ENCODE measurements around the gene TRIM75. TPM values are rescaled to one million over a fixed set of nuclear protein-coding genes. Genes with fewer than 3 reads are reported as not detected.
A peak's percentile ranks its signal among the peaks of the same experiment; 100 is the strongest.

Gene TRIM75
- total and polyA plus RNA-seq, 8 donors: not detected

- DNase-seq (no peak), ATAC-seq (no peak)
- H3K27ac ChIP-seq: no peak overlapping the region
- H3K27me3 ChIP-seq: no peaks in the 10 kb centered on the region
- TF ChIP-seq CTCF (IDR thresholded peaks at IDR 0.05): no peak
- intact Hi-C loops (cut with DNase I): no loop called here
- no peaks in the 10 kb centered on the region for H3K4me1 ChIP-seq
- no peaks in the 10 kb centered on the region for H3K9me3 ChIP-seq
- peaks cover 0 to 65% of the 10 kb centered on the region in 2 donors for H3K36me3 ChIP-seq
- no peak overlapping the region for H3K4me3 ChIP-seq
These were observed 41.6 kb downstream of the TRIM75 start for GRCh38 chr4:165095291-165095690.

- H3K4me3 ChIP-seq: no peak overlapping the region
- TF ChIP-seq CTCF (IDR thresholded peaks at IDR 0.05): peak in 1 of 2 donors; percentile 34
- H3K4me1 ChIP-seq: no peaks in the 10 kb centered on the region
- no peaks in the 10 kb centered on the region for H3K27me3 ChIP-seq
- peak in 1 of 4 donors; percentile 35 for DNase-seq
- peaks cover 0 to 71% of the 10 kb centered on the region in 2 donors for H3K36me3 ChIP-seq
- H3K27ac ChIP-seq: no peak overlapping the region
- ATAC-seq: peak; percentile 41
- intact Hi-C loops (cut with DNase I): no loop called here
- no peaks in the 10 kb centered on the region for H3K9me3 ChIP-seq
These were observed 43.1 kb downstream of the TRIM75 start for GRCh38 chr4:165096776-165097175.

GRCh38 chr4:165101641-165102040, 48.0 kb downstream of the TRIM75 start:
- H3K9me3 ChIP-seq: no peaks in the 10 kb centered on the region
- no peaks in the 10 kb centered on the region for H3K27me3 ChIP-seq
- peaks cover 0 to 55% of the 10 kb centered on the region in 2 donors for H3K36me3 ChIP-seq
- H3K4me1 ChIP-seq: no peaks in the 10 kb centered on the region
- intact Hi-C loops (cut with DNase I): no loop called here
- TF ChIP-seq CTCF (IDR thresholded peaks at IDR 0.05): no peak
- no peak overlapping the region for H3K27ac ChIP-seq
- no peak overlapping the region for H3K4me3 ChIP-seq
- no peak for DNase-seq
- no peak for ATAC-seq

GRCh38 chr4:165106518-165106917, 52.9 kb downstream of the TRIM75 start:
- no peaks in the 10 kb centered on the region for H3K9me3 ChIP-seq
- DNase-seq (no peak), ATAC-seq (no peak)
- H3K4me3 ChIP-seq: no peak overlapping the region
- no peak for TF ChIP-seq CTCF (IDR thresholded peaks at IDR 0.05)
- peaks cover 0 to 2% of the 10 kb centered on the region in 2 donors for H3K4me1 ChIP-seq
- intact Hi-C loops (cut with DNase I): no loop called here
- peaks cover 0 to 14% of the 10 kb centered on the region in 2 donors for H3K36me3 ChIP-seq
- H3K27ac ChIP-seq: no peak overlapping the region
- no peaks in the 10 kb centered on the region for H3K27me3 ChIP-seq

Other genes with a start within 250 kb of the TRIM75 start
- under 1 TPM; 0.18 to 0.44 TPM for gene APELA, start 176.7 kb upstream of the TRIM75 start, total RNA-seq
- gene APELA, start 176.7 kb upstream of the TRIM75 start, polyA plus RNA-seq (ENCODE audit: insufficient read length in 6 of 6): under 1 TPM in 5 of 6 donors, not detected in 1; 0.18 to 0.38 (median 0.28) TPM
- 1 to 10 TPM; 1.5 to 3.1 TPM for gene TRIM61, start 76.2 kb upstream of the TRIM75 start, total RNA-seq
- gene TRIM61, start 76.2 kb upstream of the TRIM75 start, polyA plus RNA-seq (ENCODE audit: insufficient read length in 6 of 6): 1 to 10 TPM; 4.9 to 6.4 (median 5.5) TPM
- gene TRIM60, start 21.9 kb upstream of the TRIM75 start, total RNA-seq: not detected
- gene TRIM60, start 21.9 kb upstream of the TRIM75 start, polyA plus RNA-seq (ENCODE audit: insufficient read length in 6 of 6): not detected
- gene TMEM192, start 59.0 kb downstream of the TRIM75 start, total RNA-seq: 10 to 100 TPM; 23.7 to 25.8 TPM
- gene TMEM192, start 59.0 kb downstream of the TRIM75 start, polyA plus RNA-seq (ENCODE audit: insufficient read length in 6 of 6): 10 to 100 TPM; 16.8 to 19.8 (median 19.6) TPM
- 10 to 100 TPM; 32.9 to 53.4 TPM for gene KLHL2, start 153.7 kb downstream of the TRIM75 start, total RNA-seq
- 10 to 100 TPM; 16.2 to 22.2 (median 17.8) TPM for gene KLHL2, start 153.7 kb downstream of the TRIM75 start, polyA plus RNA-seq (ENCODE audit: insufficient read length in 6 of 6)